ENCODE measurements around the gene INTS12.
"Not testable (repeated sequence)": the region's sequence is repeated elsewhere in the genome, so short reads cannot be mapped to it uniquely, and the experiment has no call there.

Gene INTS12

GRCh38 chr4:105708181-105709080 is at the start of gene INTS12, which contains the start of gene GSTCD:
Gene INTS12 (minus strand): TSS chr4:105708689. CDS start chr4:105700005, 8,684 bp downstream.
Gene GSTCD (plus strand): TSS chr4:105708784. CDS start chr4:105717614, 8,830 bp downstream.
- FAIRE-seq (peak; percentile 85), DNase-seq (ENCODE audit: low spot score) (peak; percentile 82)

GRCh38 chr4:105755375-105755774 is 46.9 kb upstream of the INTS12 start:
- DNase-seq (ENCODE audit: low spot score): no peak
- no peak for FAIRE-seq

- no peak for DNase-seq (ENCODE audit: low spot score)
- no peak for FAIRE-seq
Observed at GRCh38 chr4:105753361-105753760, 44.9 kb upstream of the INTS12 start.

- DNase-seq (ENCODE audit: low spot score) (no peak), FAIRE-seq (no peak)
Observed at GRCh38 chr4:105751718-105752299, 43.3 kb upstream of the INTS12 start.

- FAIRE-seq (no peak), DNase-seq (ENCODE audit: low spot score) (no peak)
Observed at GRCh38 chr4:105748222-105748621, 39.7 kb upstream of the INTS12 start.

- DNase-seq (ENCODE audit: low spot score) (no peak), FAIRE-seq (no peak)
Observed at GRCh38 chr4:105741548-105741947, 33.1 kb upstream of the INTS12 start.

GRCh38 chr4:105735217-105735616 is 26.7 kb upstream of the INTS12 start:
- not testable (repeated sequence) for DNase-seq (ENCODE audit: low spot score); FAIRE-seq

- not testable (repeated sequence) for FAIRE-seq; DNase-seq (ENCODE audit: low spot score)
Observed at GRCh38 chr4:105729895-105730294, 21.4 kb upstream of the INTS12 start.

- no peak for FAIRE-seq
- DNase-seq (ENCODE audit: low spot score): no peak
Observed at GRCh38 chr4:105725623-105726022, 17.1 kb upstream of the INTS12 start.

- no peak for DNase-seq (ENCODE audit: low spot score)
- no peak for FAIRE-seq
Observed at GRCh38 chr4:105719204-105719603, 10.7 kb upstream of the INTS12 start.

- DNase-seq (ENCODE audit: low spot score): peak; percentile 20
- no peak for FAIRE-seq
Observed at GRCh38 chr4:105715692-105716278, 7.3 kb upstream of the INTS12 start.

GRCh38 chr4:105714932-105715331 is 6.4 kb upstream of the INTS12 start:
- no peak for DNase-seq (ENCODE audit: low spot score)

GRCh38 chr4:105714071-105714521 is 5.6 kb upstream of the INTS12 start:
- no peak for DNase-seq (ENCODE audit: low spot score)
- no peak for FAIRE-seq

More at GRCh38 chr4:105714932-105715331, 6.4 kb upstream of the INTS12 start:
- no peak for FAIRE-seq

- FAIRE-seq: no peak
Observed at GRCh38 chr4:105712766-105713165, 4.3 kb upstream of the INTS12 start.

GRCh38 chr4:105710678-105711077 is 2.2 kb upstream of the INTS12 start:
- FAIRE-seq: no peak
- no peak for DNase-seq (ENCODE audit: low spot score)

More at GRCh38 chr4:105712766-105713165, 4.3 kb upstream of the INTS12 start:
- no peak for DNase-seq (ENCODE audit: low spot score)

GRCh38 chr4:105710012-105710600 is 1.6 kb upstream of the INTS12 start:
- DNase-seq (ENCODE audit: low spot score): no peak
- no peak for FAIRE-seq

GRCh38 chr4:105709081-105709450 is 577 bp upstream of the INTS12 start:
- no peak for FAIRE-seq
- DNase-seq (ENCODE audit: low spot score): peak; percentile 30

GRCh38 chr4:105707782-105708180 is 708 bp downstream of the INTS12 start:
- FAIRE-seq: no peak
- no peak for DNase-seq (ENCODE audit: low spot score)

GRCh38 chr4:105698607-105699006 is 9.9 kb downstream of the INTS12 start:
- DNase-seq (ENCODE audit: low spot score) (no peak), FAIRE-seq (no peak)

- not testable (repeated sequence) for FAIRE-seq; DNase-seq (ENCODE audit: low spot score)
Observed at GRCh38 chr4:105695832-105696231, 12.7 kb downstream of the INTS12 start.

- not testable (repeated sequence) for DNase-seq (ENCODE audit: low spot score); FAIRE-seq
Observed at GRCh38 chr4:105694812-105695211, 13.7 kb downstream of the INTS12 start.
